ENCODE results near the gene FIGLA. TPM values are rescaled to one million over a fixed set of nuclear protein-coding genes. Genes with fewer than 3 reads are reported as not detected.

The FIGLA gene, protein sequence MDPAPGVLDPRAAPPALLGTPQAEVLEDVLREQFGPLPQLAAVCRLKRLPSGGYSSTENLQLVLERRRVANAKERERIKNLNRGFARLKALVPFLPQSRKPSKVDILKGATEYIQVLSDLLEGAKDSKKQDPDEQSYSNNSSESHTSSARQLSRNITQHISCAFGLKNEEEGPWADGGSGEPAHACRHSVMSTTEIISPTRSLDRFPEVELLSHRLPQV
- not detected for total RNA-seq

DNA sequence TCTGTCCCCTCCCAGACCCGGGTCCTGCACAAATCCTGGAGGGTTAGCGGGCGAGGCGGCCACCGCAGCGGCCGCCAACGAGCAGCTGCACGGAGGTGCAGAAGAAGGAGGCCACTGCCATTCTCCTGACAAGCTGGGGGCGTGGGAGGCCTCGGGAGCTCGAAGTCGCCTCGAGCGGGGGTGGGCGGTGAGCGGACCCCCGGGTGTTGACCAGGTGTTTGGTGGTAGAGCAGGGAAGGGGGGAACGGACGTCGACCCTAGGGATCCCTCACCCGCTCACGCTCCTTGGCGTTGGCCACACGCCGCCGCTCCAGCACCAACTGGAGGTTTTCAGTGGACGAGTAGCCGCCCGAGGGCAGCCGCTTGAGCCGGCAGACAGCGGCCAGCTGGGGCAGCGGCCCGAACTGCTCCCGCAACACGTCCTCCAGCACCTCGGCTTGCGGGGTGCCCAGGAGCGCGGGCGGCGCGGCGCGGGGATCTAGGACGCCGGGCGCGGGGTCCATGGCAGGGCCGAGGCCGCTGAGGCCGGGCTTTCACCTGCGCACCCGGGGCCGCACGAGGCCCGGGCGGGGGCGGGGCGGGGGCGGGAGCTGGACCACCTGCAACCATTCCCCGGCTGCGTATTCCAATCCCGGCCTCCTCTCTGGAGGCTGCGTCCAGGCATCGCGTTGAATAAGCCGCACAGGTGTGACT lies at the start of gene FIGLA:
TSS of gene FIGLA (minus strand) at position 508 of the 693 bp plus-strand sequence. CDS start at position 503, 5 bp downstream.
- in situ Hi-C loops (cut with MboI; ENCODE audit: low pct_unique_long_range_greater_than_20kb in 2 of 9, low sequenced_read_pairs in 9 of 9, unreplicated experiment in 9 of 9): loop anchor here in 2 of 9 experiments (25.0 kb wide), 3 partner anchors 128 to 478 kb away; partner anchors contain the start of genes ATP6V1B1 (in 1 of the 2) and FAM136A (in 1 of the 2)
- 0% methylated on average over 1 of the region's 69 CpGs; no CpG with 5 or more reads in 9 of the 10 experiments for WGBS, 10 experiments
- Histone ChIP-seq H3K4me1 (replicated peaks in 1 of 2) (no peaks in the 10 kb centered on the region), H3K4me3 (peak within 1 kb of the TSS; percentile 5 to 24 (median 11)), H3K27ac (no peak within 1 kb of the TSS)
- peak; percentile 27 to 66 (median 59) for ATAC-seq (replicated peaks in 6 of 8)

DNA sequence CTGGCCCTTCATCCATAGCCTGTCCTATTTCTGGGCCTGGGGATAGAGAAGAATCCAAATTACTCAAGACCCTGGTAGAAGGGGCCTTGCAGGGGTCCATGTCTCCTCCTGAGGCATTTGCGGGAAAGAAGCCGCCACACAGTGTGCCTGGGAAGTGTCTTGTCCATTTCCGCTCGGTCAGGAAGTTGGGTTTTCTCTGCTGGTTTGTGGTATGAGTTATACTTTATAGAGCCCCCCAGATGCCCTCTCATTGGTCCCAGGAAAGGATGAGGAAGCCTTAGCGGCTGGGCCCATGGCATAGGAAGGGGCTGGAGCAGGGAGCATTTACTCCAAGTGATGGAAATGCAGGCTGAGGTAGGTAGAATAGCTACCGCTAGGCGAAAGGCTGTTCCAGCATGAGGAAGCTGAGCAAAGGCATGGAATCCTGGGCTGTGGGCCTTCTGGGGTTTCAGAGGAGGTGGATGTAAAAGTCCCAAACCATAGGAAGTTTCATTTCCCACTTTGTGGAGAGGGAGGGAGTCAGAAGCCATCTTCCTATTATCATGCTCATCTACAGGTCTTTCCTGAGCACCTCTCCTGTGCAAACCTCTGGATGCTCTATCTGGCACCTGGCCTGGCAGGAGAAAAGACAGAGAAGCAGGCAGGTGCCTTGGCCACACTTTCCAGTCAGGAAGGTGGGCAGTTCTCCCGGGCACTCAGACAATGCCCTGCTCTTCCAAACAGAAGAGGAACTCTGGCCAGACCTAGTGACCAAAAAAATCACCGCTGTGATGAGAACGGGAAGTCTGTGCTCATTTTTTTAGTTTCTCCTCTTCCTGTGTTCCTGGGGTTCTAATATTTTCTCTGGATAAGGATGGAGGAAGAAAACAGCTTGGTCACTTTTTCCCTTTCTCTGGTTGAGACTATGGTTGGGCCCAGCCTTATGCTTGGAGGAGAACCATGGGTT lies 47.8 kb upstream of the FIGLA start:
- no peak overlapping the region for H3K27ac ChIP-seq
- 0 to 91% (median 77%) methylated on average over 1 to 6 of the region's 10 CpGs; no CpG with 5 or more reads in 2 of the 10 experiments for WGBS, 10 experiments
- no peaks in the 10 kb centered on the region for H3K4me1 ChIP-seq (replicated peaks in 1 of 2)
- in situ Hi-C loops (cut with MboI; ENCODE audit: low pct_unique_long_range_greater_than_20kb in 2 of 9, low sequenced_read_pairs in 9 of 9, unreplicated experiment in 9 of 9): no loop called here
- no peak overlapping the region for H3K4me3 ChIP-seq
- ATAC-seq (replicated peaks in 6 of 8): no peak

GRCh38 chr2:70835643-70836042 lies 45.2 kb upstream of the FIGLA start, which contains the start of gene CD207:
Gene CD207 (minus strand): TSS chr2:70835816. CDS start chr2:70835776, 40 bp downstream.
- in situ Hi-C loops (cut with MboI; ENCODE audit: low pct_unique_long_range_greater_than_20kb in 2 of 9, low sequenced_read_pairs in 9 of 9, unreplicated experiment in 9 of 9): no loop called here
- WGBS, 10 experiments: 61 to 100% (median 75%) methylated on average over 1 to 3 of the region's 4 CpGs; no CpG with 5 or more reads in 2 of the 10 experiments
- no peak for ATAC-seq (replicated peaks in 6 of 8)
- Histone ChIP-seq H3K4me1 (replicated peaks in 1 of 2) (no peaks in the 10 kb centered on the region), H3K4me3 (no peak within 1 kb of the TSS), H3K27ac (no peak within 1 kb of the TSS)

GRCh38 chr2:70834881-70835280 lies 44.4 kb upstream of the FIGLA start:
- Histone ChIP-seq H3K4me3 (no peak overlapping the region), H3K27ac (no peak overlapping the region), H3K4me1 (replicated peaks in 1 of 2) (no peaks in the 10 kb centered on the region)
- ATAC-seq (replicated peaks in 6 of 8): no peak
- 18 to 80% (median 62%) methylated on average over 1 to 2 of the region's 4 CpGs; no CpG with 5 or more reads in 4 of the 10 experiments for WGBS, 10 experiments
- in situ Hi-C loops (cut with MboI; ENCODE audit: low pct_unique_long_range_greater_than_20kb in 2 of 9, low sequenced_read_pairs in 9 of 9, unreplicated experiment in 9 of 9): no loop called here

DNA sequence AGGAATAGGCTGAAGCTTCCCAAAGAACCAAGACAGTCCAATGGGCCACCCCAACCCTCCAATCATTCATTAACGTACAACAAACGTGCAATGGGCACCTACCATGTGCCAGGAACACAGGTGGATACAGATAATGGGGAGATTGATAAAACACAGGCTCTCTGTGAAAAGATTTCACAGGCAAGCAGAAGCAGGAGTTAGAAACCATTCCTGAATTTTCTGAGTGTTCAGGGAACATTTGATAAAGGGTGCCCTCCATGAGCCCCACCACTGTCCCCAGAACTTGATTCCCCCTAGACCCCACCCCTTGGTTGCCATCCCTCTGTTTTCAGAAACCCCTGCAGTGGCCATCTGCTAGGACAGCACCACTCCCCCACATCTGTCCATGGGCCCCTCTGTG lies 43.7 kb upstream of the FIGLA start:
- in situ Hi-C loops (cut with MboI; ENCODE audit: low pct_unique_long_range_greater_than_20kb in 2 of 9, low sequenced_read_pairs in 9 of 9, unreplicated experiment in 9 of 9): no loop called here
- no peak overlapping the region for H3K4me3 ChIP-seq
- WGBS, 10 experiments: 0 to 93% (median 77%) methylated on average over 2 of the region's 2 CpGs; no CpG with 5 or more reads in 5 of the 10 experiments
- no peak for ATAC-seq (replicated peaks in 6 of 8)
- H3K27ac ChIP-seq: no peak overlapping the region
- H3K4me1 ChIP-seq (replicated peaks in 1 of 2): no peaks in the 10 kb centered on the region

DNA sequence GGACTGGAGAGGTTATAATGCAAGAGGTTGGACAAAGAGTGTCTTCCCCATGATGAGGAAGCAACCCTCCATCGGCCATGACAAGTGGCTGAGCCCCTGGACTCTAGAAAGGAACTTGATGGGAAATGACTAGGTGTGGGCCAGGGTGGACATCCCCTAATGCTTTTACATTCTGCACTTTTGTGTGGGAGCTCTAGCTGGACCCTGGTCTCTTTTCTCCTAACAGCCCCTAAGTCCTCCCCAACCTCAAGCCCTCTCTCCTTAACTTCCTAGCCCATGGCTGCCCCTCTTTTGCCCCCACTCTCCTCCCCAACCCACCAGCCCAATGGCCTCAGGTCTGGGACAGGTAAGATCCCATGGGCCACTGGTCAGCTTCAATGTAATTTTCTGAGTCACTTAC lies 42.8 kb upstream of the FIGLA start:
- WGBS, 10 experiments: 88% methylated on average over 1 of the region's 1 CpG; no CpG with 5 or more reads in 9 of the 10 experiments
- Histone ChIP-seq H3K4me3 (no peak overlapping the region), H3K4me1 (replicated peaks in 1 of 2) (no peaks in the 10 kb centered on the region), H3K27ac (no peak overlapping the region)
- in situ Hi-C loops (cut with MboI; ENCODE audit: low pct_unique_long_range_greater_than_20kb in 2 of 9, low sequenced_read_pairs in 9 of 9, unreplicated experiment in 9 of 9): no loop called here
- no peak for ATAC-seq (replicated peaks in 6 of 8)

DNA sequence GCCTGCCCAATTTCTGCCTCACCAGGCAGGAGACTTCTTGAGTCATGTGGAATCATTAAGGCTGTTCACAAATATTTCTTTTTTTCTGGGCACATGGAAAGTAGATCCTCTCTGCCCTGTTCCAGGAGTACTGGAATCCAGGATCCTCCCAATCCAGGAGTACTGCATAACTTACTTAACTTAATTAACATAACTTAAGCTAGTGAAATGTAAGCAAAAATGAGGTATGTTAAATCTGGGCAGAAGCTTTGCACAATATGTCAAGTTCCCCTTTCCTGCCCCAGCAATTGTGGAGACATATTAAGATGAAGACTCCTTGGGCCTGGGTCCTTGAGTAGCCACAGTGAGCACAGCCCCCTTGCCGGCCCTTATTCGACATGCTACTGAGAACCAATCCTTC lies 41.9 kb upstream of the FIGLA start:
- Histone ChIP-seq H3K27ac (no peak overlapping the region), H3K4me3 (no peak overlapping the region), H3K4me1 (replicated peaks in 1 of 2) (no peaks in the 10 kb centered on the region)
- peak in 3 of 8 experiments; percentile 67 to 90 (median 84) for ATAC-seq (replicated peaks in 6 of 8)
- in situ Hi-C loops (cut with MboI; ENCODE audit: low pct_unique_long_range_greater_than_20kb in 2 of 9, low sequenced_read_pairs in 9 of 9, unreplicated experiment in 9 of 9): no loop called here
- WGBS, 10 experiments: 40 to 100% (median 89%) methylated on average over 1 to 2 of the region's 2 CpGs; no CpG with 5 or more reads in 6 of the 10 experiments

- in situ Hi-C loops (cut with MboI; ENCODE audit: low pct_unique_long_range_greater_than_20kb in 2 of 9, low sequenced_read_pairs in 9 of 9, unreplicated experiment in 9 of 9): no loop called here
- Histone ChIP-seq H3K4me1 (replicated peaks in 1 of 2) (no peaks in the 10 kb centered on the region), H3K27ac (no peak overlapping the region), H3K4me3 (no peak overlapping the region)
- ATAC-seq (replicated peaks in 6 of 8): no peak
- 43 to 80% (median 68%) methylated on average over 1 to 6 of the region's 6 CpGs; no CpG with 5 or more reads in 6 of the 10 experiments for WGBS, 10 experiments
These were observed 41.4 kb upstream of the FIGLA start for GRCh38 chr2:70831861-70832260.

DNA sequence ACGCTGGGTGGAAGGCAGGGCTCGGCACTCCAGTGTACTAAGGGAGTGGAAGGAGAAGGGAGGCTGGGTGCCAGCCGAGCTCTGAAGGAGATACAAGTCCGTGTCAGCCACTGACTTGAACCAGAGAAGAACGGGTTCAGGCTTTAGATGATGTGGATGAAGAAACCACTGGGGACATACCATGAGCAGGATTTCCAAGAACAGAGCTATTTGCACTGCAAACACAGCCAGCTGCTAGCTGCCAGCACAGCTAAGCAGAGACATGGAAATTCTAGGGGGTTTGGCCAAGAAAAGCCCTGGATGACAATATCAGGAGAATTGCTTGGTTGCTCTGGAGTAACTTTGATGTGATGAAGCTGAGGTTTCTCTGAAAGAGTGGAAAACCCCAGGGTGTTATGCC lies 39.9 kb upstream of the FIGLA start:
- Histone ChIP-seq H3K4me1 (replicated peaks in 1 of 2) (no peaks in the 10 kb centered on the region), H3K4me3 (no peak overlapping the region), H3K27ac (no peak overlapping the region)
- peak in 3 of 8 experiments; percentile 24 to 45 (median 38) for ATAC-seq (replicated peaks in 6 of 8)
- WGBS, 10 experiments: 3 to 80% (median 46%) methylated on average over 1 to 5 of the region's 5 CpGs; no CpG with 5 or more reads in 4 of the 10 experiments
- in situ Hi-C loops (cut with MboI; ENCODE audit: low pct_unique_long_range_greater_than_20kb in 2 of 9, low sequenced_read_pairs in 9 of 9, unreplicated experiment in 9 of 9): no loop called here

GRCh38 chr2:70829916-70830315 lies 39.5 kb upstream of the FIGLA start:
- 29 to 100% (median 80%) methylated on average over 1 of the region's 1 CpG; no CpG with 5 or more reads in 1 of the 10 experiments for WGBS, 10 experiments
- in situ Hi-C loops (cut with MboI; ENCODE audit: low pct_unique_long_range_greater_than_20kb in 2 of 9, low sequenced_read_pairs in 9 of 9, unreplicated experiment in 9 of 9): no loop called here

GRCh38 chr2:70828914-70829824 lies 38.7 kb upstream of the FIGLA start:
- H3K27ac ChIP-seq: no peak overlapping the region
- no peak for ATAC-seq (replicated peaks in 6 of 8)
- no peak overlapping the region for H3K4me3 ChIP-seq
- no peaks in the 10 kb centered on the region for H3K4me1 ChIP-seq (replicated peaks in 1 of 2)
- in situ Hi-C loops (cut with MboI; ENCODE audit: low pct_unique_long_range_greater_than_20kb in 2 of 9, low sequenced_read_pairs in 9 of 9, unreplicated experiment in 9 of 9): no loop called here
- WGBS, 10 experiments: 10 to 89% (median 45%) methylated on average over 1 to 5 of the region's 6 CpGs; no CpG with 5 or more reads in 2 of the 10 experiments

More at GRCh38 chr2:70829916-70830315, 39.5 kb upstream of the FIGLA start:
- no peaks in the 10 kb centered on the region for H3K4me1 ChIP-seq (replicated peaks in 1 of 2)
- no peak for ATAC-seq (replicated peaks in 6 of 8)
- no peak overlapping the region for H3K27ac ChIP-seq
- H3K4me3 ChIP-seq: no peak overlapping the region

GRCh38 chr2:70828115-70828514 lies 37.7 kb upstream of the FIGLA start:
- no peak for ATAC-seq (replicated peaks in 6 of 8)
- no peak overlapping the region for H3K27ac ChIP-seq
- WGBS, 10 experiments: 17 to 100% (median 80%) methylated on average over 1 to 4 of the region's 5 CpGs; no CpG with 5 or more reads in 2 of the 10 experiments
- H3K4me3 ChIP-seq: no peak overlapping the region
- in situ Hi-C loops (cut with MboI; ENCODE audit: low pct_unique_long_range_greater_than_20kb in 2 of 9, low sequenced_read_pairs in 9 of 9, unreplicated experiment in 9 of 9): no loop called here
- H3K4me1 ChIP-seq (replicated peaks in 1 of 2): no peaks in the 10 kb centered on the region
